Central memory CD8-positive, alpha-beta T cell (primary cell): Measurements from ENCODE around the gene SUN5.

Experiments
- ATAC-seq: fragments of 150-1000 bp; cut with Tn5 transposase; replicated peaks from 2 replicates; pipeline ENCODE4 v1.10.0; 2022; ENCODE audit warnings: mild to moderate bottlenecking, moderate FRiP score, moderate number of reproducible peaks; ENCODE audit not compliant: poor library complexity, severe bottlenecking; ENCODE audit errors: extremely low read depth
- DNase-seq, 2 donors: peaks; one replicate each; pipeline ENCODE4 v3.0.0; 2021; ENCODE audit warnings: low spot score in 2 of 2
- H3K27ac Mint-ChIP-seq: one replicate; pipeline ENCODE4 v1.8.0; 2022; ENCODE audit warnings: low read depth, mild to moderate bottlenecking, moderate library complexity, mixed read lengths
- H3K27me3 Mint-ChIP-seq: one replicate; pipeline ENCODE4 v1.8.0; 2022; ENCODE audit warnings: mixed read lengths
- H3K36me3 Mint-ChIP-seq: one replicate; pipeline ENCODE4 v1.8.0; 2022; ENCODE audit warnings: mild to moderate bottlenecking, moderate library complexity, mixed read lengths; ENCODE audit not compliant: insufficient read depth
- H3K4me1 Mint-ChIP-seq: one replicate; pipeline ENCODE4 v1.8.0; 2022; ENCODE audit warnings: mixed read lengths
- H3K4me3 Mint-ChIP-seq: one replicate; pipeline ENCODE4 v1.8.0; 2022; ENCODE audit warnings: mild to moderate bottlenecking, moderate library complexity, mixed read lengths
- H3K9me3 Mint-ChIP-seq: one replicate; pipeline ENCODE4 v1.8.0; 2022; ENCODE audit warnings: mixed read lengths

Gene SUN5

GRCh38 chr20:32973077-32973717 is 31.0 kb downstream of the SUN5 start:
- Mint-ChIP-seq H3K4me3 (no peak overlapping the region), H3K36me3 (peaks cover 10% of the 10 kb centered on the region)

DNA sequence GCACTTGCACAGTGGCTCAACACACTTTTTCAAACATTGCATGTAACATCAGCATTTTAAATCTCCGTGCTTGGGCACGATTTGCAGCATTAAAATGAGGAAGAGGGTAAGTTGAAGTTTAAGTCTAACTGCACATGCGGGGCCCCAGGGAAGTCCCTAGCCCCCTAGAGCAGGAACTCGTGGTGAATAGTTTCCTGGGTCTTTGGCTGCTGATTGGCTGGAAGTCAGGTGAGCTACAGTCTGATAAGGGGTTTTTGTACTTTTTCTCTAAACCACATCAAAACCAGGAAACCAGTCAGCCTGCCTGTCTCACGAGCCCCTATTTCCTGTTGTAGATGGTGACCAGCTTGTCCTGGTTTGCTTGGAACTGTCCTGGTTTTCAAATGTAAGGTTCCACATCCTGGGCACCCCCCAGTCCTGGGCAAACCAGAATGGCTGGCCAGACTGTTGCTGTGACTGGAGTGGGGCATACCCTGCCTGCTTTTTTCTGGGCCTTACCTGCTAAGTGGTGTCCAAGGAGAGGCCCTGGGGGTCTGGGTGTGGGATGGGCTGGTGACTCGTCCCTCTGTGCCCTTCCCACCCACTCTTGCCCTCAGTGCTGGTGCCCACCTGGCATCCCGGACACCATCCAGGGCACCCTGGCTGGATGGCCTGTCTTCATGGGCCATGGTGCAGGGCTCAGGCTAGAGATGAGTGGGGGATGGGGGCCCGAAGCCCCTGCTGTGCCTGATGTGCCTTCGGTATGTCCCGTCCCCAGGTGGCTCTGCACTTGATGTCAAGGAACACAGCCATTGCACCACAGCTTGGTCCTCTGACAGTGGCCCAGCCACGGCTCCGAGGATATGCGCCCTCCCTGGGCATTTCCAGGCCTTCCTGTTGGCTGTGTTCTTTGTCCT is 31.8 kb downstream of the SUN5 start:
- Mint-ChIP-seq H3K36me3 (peaks cover 16% of the 10 kb centered on the region), H3K4me3 (no peak overlapping the region), H3K27me3 (no peaks in the 10 kb centered on the region), H3K9me3 (peaks cover 5% of the 10 kb centered on the region), H3K4me1 (peaks cover 49% of the 10 kb centered on the region), H3K27ac (no peak overlapping the region)
- ATAC-seq = peak; percentile 83
- peak; percentile 61 to 88 for DNase-seq

More at GRCh38 chr20:32973077-32973717, 31.0 kb downstream of the SUN5 start:
- Mint-ChIP-seq H3K9me3 (peaks cover 5% of the 10 kb centered on the region), H3K4me1 (peaks cover 41% of the 10 kb centered on the region), H3K27me3 (no peaks in the 10 kb centered on the region), H3K27ac (no peak overlapping the region)
- ATAC-seq (no peak), DNase-seq (peak in 1 of 2 donors; percentile 12)

GRCh38 chr20:32971703-32972161 is 32.5 kb downstream of the SUN5 start:
- Mint-ChIP-seq H3K27me3 (no peaks in the 10 kb centered on the region), H3K27ac (no peak overlapping the region), H3K4me1 (peaks cover 55% of the 10 kb centered on the region), H3K4me3 (no peak overlapping the region), H3K36me3 (peaks cover 20% of the 10 kb centered on the region), H3K9me3 (peaks cover 5% of the 10 kb centered on the region)
- DNase-seq (peak in 1 of 2 donors; percentile 14), ATAC-seq (no peak)

GRCh38 chr20:32970973-32971300 is 33.3 kb downstream of the SUN5 start:
- Mint-ChIP-seq H3K27me3 (no peaks in the 10 kb centered on the region), H3K9me3 (no peaks in the 10 kb centered on the region), H3K36me3 (peaks cover 20% of the 10 kb centered on the region), H3K4me3 (no peak overlapping the region), H3K27ac (no peak overlapping the region), H3K4me1 (peaks cover 58% of the 10 kb centered on the region)
- DNase-seq (peak in 1 of 2 donors; percentile 6), ATAC-seq (no peak)

DNA sequence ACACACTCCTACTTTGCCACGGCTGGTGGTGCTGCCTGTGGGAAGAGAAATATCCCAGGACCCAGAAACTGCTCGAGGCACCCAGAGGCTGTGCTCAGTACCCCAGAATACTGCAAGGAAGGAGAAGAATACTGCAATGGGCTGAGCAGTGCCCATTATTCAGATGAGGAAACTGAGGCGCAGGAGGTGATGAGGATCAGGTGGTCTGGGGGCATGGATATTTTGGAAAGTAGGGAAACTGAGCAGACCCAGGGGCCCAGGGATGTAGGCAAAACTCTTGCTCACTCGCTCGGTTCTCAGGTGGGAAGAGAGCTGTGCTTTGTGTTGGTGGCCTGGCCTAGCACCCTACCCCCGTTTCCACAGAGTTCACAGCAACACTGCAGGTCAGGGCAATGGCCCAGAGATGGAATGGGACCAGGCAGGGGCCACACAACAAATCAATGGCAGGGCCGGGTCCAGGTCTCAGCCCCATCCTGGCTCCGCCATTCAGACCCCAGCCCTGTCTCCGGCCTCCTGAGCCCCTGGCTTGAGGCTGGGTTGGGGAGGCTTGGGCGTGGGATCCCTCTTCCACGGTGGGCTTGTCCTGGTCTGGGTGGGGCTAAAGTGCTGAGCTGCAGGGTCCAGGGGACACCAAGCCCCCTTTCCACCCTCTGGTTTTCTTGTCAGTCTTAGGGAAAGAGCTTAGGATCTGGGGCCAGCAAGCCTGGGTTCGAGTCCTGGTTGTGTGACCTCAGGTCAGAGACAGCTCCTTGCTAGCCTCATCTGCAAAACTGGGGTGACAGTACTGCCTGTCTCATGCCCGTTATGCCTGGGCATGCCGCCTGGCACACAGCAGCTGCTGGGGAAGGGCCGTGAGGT is 33.9 kb downstream of the SUN5 start:
- Mint-ChIP-seq H3K27ac (peak overlapping the region; percentile 99), H3K9me3 (no peaks in the 10 kb centered on the region), H3K4me1 (peaks cover 61% of the 10 kb centered on the region), H3K4me3 (peak overlapping the region; percentile 43), H3K36me3 (peaks cover 20% of the 10 kb centered on the region), H3K27me3 (no peaks in the 10 kb centered on the region)
- no peak for ATAC-seq
- DNase-seq = peak; percentile 9 to 12

GRCh38 chr20:32969356-32970114 is 34.7 kb downstream of the SUN5 start:
- peak overlapping the region; percentile 99 for H3K27ac Mint-ChIP-seq
- no peaks in the 10 kb centered on the region for H3K9me3 Mint-ChIP-seq
- ATAC-seq = no peak
- H3K27me3 Mint-ChIP-seq = no peaks in the 10 kb centered on the region
- peak overlapping the region; percentile 52 for H3K4me3 Mint-ChIP-seq
- peaks cover 58% of the 10 kb centered on the region for H3K4me1 Mint-ChIP-seq
- H3K36me3 Mint-ChIP-seq = peaks cover 20% of the 10 kb centered on the region
- peak; percentile 6 to 11 for DNase-seq

DNA sequence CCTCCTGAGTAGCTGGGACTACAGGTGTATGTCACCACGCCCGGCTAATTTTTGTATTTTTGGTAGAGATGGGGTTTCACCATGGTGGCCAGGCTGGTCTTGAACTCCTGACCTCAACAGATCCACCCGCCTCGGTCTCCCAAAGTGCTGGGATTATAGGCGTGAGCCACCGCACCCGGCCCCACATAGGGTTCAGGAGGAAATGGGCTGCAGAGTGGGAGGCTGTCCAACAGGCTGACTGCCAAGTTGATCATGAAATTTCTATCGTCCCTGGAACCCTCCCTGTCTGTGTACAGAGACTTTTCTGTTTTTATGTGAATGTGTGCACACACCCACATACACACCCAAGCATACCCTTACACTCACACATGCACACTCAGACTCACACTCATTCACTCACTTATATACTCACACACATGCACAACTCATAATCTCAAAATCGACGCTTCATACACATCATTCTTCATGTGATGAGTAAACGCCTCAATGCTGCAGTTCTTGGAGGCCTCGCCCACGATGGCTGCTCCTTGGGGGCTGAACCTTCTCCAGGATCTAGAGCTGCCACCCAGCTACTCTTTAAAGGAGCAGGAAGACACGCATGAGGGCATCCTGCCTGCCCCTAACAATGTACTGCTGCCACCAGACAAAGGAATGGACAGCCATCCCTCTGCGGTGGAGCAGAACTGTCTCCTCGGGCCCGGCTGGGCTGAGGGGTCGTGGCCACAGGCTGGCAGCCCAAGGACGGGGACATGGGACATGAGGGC is 35.6 kb downstream of the SUN5 start:
- Mint-ChIP-seq H3K27ac (peak overlapping the region; percentile 99), H3K9me3 (no peaks in the 10 kb centered on the region), H3K4me3 (peak overlapping the region; percentile 52), H3K36me3 (peaks cover 20% of the 10 kb centered on the region), H3K27me3 (no peaks in the 10 kb centered on the region), H3K4me1 (peaks cover 56% of the 10 kb centered on the region)
- no peak for ATAC-seq
- DNase-seq = peak; percentile 7 to 11

DNA sequence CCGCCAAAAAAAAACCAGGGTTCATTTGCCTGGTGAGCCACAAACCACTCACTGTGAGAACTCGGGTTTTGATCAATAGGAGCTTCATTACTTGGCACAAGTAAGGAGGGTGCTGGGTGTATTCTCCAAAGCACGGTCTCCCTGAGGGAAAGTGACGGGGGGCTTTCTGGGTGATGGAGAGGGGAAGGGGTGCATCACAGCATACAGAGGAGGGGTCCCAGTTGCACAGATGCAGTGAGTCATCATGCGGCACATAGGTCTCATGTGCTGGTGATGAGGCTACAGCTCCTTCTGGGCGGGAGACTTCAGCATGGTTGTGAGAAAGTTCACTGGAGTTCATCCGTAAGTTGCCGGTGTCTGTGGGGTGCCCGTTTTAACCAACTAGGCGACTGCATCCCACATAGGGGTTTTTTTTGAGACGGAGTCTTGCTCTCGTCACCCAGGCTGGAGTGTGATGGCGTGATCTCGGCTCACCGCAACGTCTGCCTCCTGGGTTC is 36.2 kb downstream of the SUN5 start:
- peak overlapping the region; percentile 99 for H3K27ac Mint-ChIP-seq
- H3K9me3 Mint-ChIP-seq = no peaks in the 10 kb centered on the region
- H3K27me3 Mint-ChIP-seq = no peaks in the 10 kb centered on the region
- peaks cover 19% of the 10 kb centered on the region for H3K36me3 Mint-ChIP-seq
- ATAC-seq = peak; percentile 48
- peak overlapping the region; percentile 52 for H3K4me3 Mint-ChIP-seq
- H3K4me1 Mint-ChIP-seq = peaks cover 59% of the 10 kb centered on the region
- peak; percentile 33 to 80 for DNase-seq

- Mint-ChIP-seq H3K27ac (peak overlapping the region; percentile 99), H3K4me1 (peaks cover 59% of the 10 kb centered on the region)
- peak; percentile 33 to 72 for DNase-seq
These were observed 37.1 kb downstream of the SUN5 start for GRCh38 chr20:32966881-32967781.

GRCh38 chr20:32966382-32966781 is 37.9 kb downstream of the SUN5 start:
- peak; percentile 8 to 10 for DNase-seq
- H3K36me3 Mint-ChIP-seq = peaks cover 15% of the 10 kb centered on the region
- H3K4me3 Mint-ChIP-seq = peak overlapping the region; percentile 18
- no peaks in the 10 kb centered on the region for H3K9me3 Mint-ChIP-seq
- H3K27ac Mint-ChIP-seq = peak overlapping the region; percentile 99
- peaks cover 66% of the 10 kb centered on the region for H3K4me1 Mint-ChIP-seq
- ATAC-seq = no peak
- H3K27me3 Mint-ChIP-seq = no peaks in the 10 kb centered on the region

More at GRCh38 chr20:32966881-32967781, 37.1 kb downstream of the SUN5 start:
- H3K9me3 Mint-ChIP-seq = no peaks in the 10 kb centered on the region
- H3K27me3 Mint-ChIP-seq = no peaks in the 10 kb centered on the region
- H3K36me3 Mint-ChIP-seq = peaks cover 17% of the 10 kb centered on the region
- peak overlapping the region; percentile 52 for H3K4me3 Mint-ChIP-seq
- ATAC-seq = peak; percentile 43
